A549 (cell line): ENCODE measurements around the gene CAMTA1. TPM values are rescaled to one million over a fixed set of nuclear protein-coding genes. Genes with fewer than 3 reads are reported as not detected.

Experiments used
- ATAC-seq, 2 experiments: fragments of 200-7000 bp in 1 of 2; fragments of >200 bp in 1 of 2; cut with Nextera tagmentation in 1 of 2; cut with Tn5 transposase in 1 of 2; 3 replicates each; pipeline versions ENCODE4 v1.8.0 to v1.9.1; 2018 to 2020; ENCODE audit warnings: mild to moderate bottlenecking in 1 of 2, moderate library complexity in 1 of 2
- CTCF ChIA-PET: fragments of 300-600 bp; sonication (Branson Sonifier 250); formaldehyde crosslinking; extraction: SDS; loops from one replicate; lab custom pipeline; 2021; ENCODE audit warnings: antibody characterized with exemption, inconsistent platforms; lab: Yijun Ruan, JAX
- POLR2A ChIA-PET: fragments of 350-600 bp; formaldehyde crosslinking; extraction: SDS; loops from one replicate; lab custom pipeline; 2021; ENCODE audit warnings: antibody characterized with exemption, inconsistent platforms; lab: Yijun Ruan, JAX
- DNase-seq, 2 experiments: peaks; one replicate each; pipeline versions ENCODE4 v3.0.0 to v3.0.0-alpha.2; 2011 to 2016; ENCODE audit warnings: low read depth in 1 of 2, low spot score in 1 of 2
- FAIRE-seq: peaks from 2 replicates; lab custom pipeline; 2011; peaks lifted over from hg19 to GRCh38; lab: Jason Lieb, UNC
- H3K27ac ChIP-seq, 2 experiments: fragments of >200 bp; sonication (Bioruptor Twin); formaldehyde crosslinking; 3 replicates each; pipeline ENCODE4 v1.5.1; 2016 to 2017
- H3K4me1 ChIP-seq: fragments of >200 bp; sonication (Bioruptor Twin); formaldehyde crosslinking; 3 replicates; pipeline ENCODE4 v1.6.1; 2016
- H3K4me2 ChIP-seq: fragments of >200 bp; sonication (Bioruptor Twin); formaldehyde crosslinking; 3 replicates; pipeline ENCODE4 v1.6.1; 2016
- H3K4me3 ChIP-seq: fragments of >200 bp; sonication (Bioruptor Twin); formaldehyde crosslinking; 3 replicates; pipeline ENCODE4 v1.5.1; 2016
- H3K9me3 ChIP-seq: fragments of >200 bp; sonication (Bioruptor Twin); formaldehyde crosslinking; 3 replicates; pipeline ENCODE4 v1.6.1; 2016
- ATOH8 ChIP-seq: fragments of 250-450 bp; sonication (Bioruptor Pico); IDR thresholded peaks from 2 replicates; pipeline ENCODE4 v1.5.0; 2020; ENCODE audit warnings: low read depth, mild to moderate bottlenecking, moderate library complexity
- BCL3 ChIP-seq: fragments of >200 bp; sonication (Bioruptor Twin); formaldehyde crosslinking; IDR thresholded peaks from 3 replicates; pipeline ENCODE4 v1.6.1; 2016
- BHLHE40 ChIP-seq: IDR thresholded peaks from 2 replicates; pipeline ENCODE4 v1.6.1; 2012; ENCODE audit warnings: low read depth, low read length, inconsistent platforms
- CBX8 ChIP-seq: fragments of 200-600 bp; sonication (generic); IDR thresholded peaks from 2 replicates; pipeline ENCODE4 v1.6.1; 2016
- E2F6 ChIP-seq: IDR thresholded peaks from 2 replicates; pipeline ENCODE4 v1.6.1; 2012; ENCODE audit warnings: low read depth, borderline replicate concordance
- KDM1A ChIP-seq: fragments of 200-600 bp; sonication (generic); IDR thresholded peaks from 2 replicates; pipeline ENCODE4 v1.6.1; 2016; ENCODE audit warnings: low read depth, mild to moderate bottlenecking
- KDM5A ChIP-seq: fragments of 200-600 bp; sonication (generic); IDR thresholded peaks from 2 replicates; pipeline ENCODE4 v1.6.1; 2016; ENCODE audit warnings: antibody characterized with exemption, mild to moderate bottlenecking
- MAFK ChIP-seq: fragments of 450-650 bp; IDR thresholded peaks from 2 replicates; pipeline ENCODE4 v1.6.1; 2014; ENCODE audit not compliant: partially characterized antibody
- MYC ChIP-seq: IDR thresholded peaks from 2 replicates; pipeline ENCODE4 v1.6.1; 2012; ENCODE audit warnings: mild to moderate bottlenecking, inconsistent platforms, low read length, improper control_type of control experiment, borderline replicate concordance
- NFE2L2 ChIP-seq: fragments of 150-350 bp; conservative IDR thresholded peaks from 2 replicates; pipeline ENCODE4 v1.6.1; 2014; ENCODE audit warnings: low read length
- POLR2AphosphoS2 ChIP-seq: conservative IDR thresholded peaks from 2 replicates; pipeline ENCODE4 v1.6.1; 2012; ENCODE audit warnings: low read length, improper control_type of control experiment, inconsistent platforms
- RAD21 ChIP-seq, 2 experiments: fragments of >200 bp in 1 of 2; sonication (Bioruptor Twin) in 1 of 2; formaldehyde crosslinking in 1 of 2; IDR thresholded peaks in 1 of 2; conservative IDR thresholded peaks in 1 of 2; 2 replicates in 1 of 2; 3 replicates in 1 of 2; pipeline ENCODE4 v1.6.1; 2012 to 2018; ENCODE audit warnings: inconsistent platforms in 1 of 2
- REST ChIP-seq: fragments of 200-600 bp; sonication (generic); IDR thresholded peaks from 2 replicates; pipeline ENCODE4 v1.6.1; 2016; ENCODE audit warnings: antibody characterized with exemption, mild to moderate bottlenecking, moderate library complexity
- RFX5 ChIP-seq: fragments of 450-650 bp; IDR thresholded peaks from 2 replicates; pipeline ENCODE4 v1.7.1; 2014; ENCODE audit warnings: antibody characterized with exemption, mild to moderate bottlenecking, moderate library complexity
- RNF2 ChIP-seq: fragments of 200-600 bp; sonication (generic); IDR thresholded peaks from 2 replicates; pipeline ENCODE4 v1.6.1; 2016; ENCODE audit warnings: low read depth, mild to moderate bottlenecking, antibody characterized with exemption, moderate library complexity, borderline replicate concordance
- SMC3 ChIP-seq: fragments of >200 bp; sonication (Bioruptor Twin); formaldehyde crosslinking; IDR thresholded peaks from 3 replicates; pipeline ENCODE4 v1.6.1; 2018; ENCODE audit warnings: inconsistent platforms
- SREBF2 ChIP-seq: fragments of 450-650 bp; IDR thresholded peaks from 2 replicates; pipeline ENCODE4 v1.6.1; 2014; ENCODE audit warnings: mild to moderate bottlenecking, moderate library complexity
- WGBS: methylation state at CpG from one replicate; pipeline ENCODE4 v1.1.6; 2017; ENCODE audit errors: missing lambda C conversion rate; 5-methylcytosine and 5-hydroxymethylcytosine counted together
- polyA plus RNA-seq, 4 experiments: library from polyadenylated mRNA; depleted of rRNA in 3 of 4; stranded (reverse); fragments of >200 nt; fragmentation: RNase III in 1 of 4; extraction: RNeasy Plus Mini Kit Qiagen cat#74134 plus additional on column Dnase treatment in 1 of 4; gene quantifications; 2 replicates in 3 of 4; 3 replicates in 1 of 4; pipeline ENCODE4 v1.2.3, GENCODE V29; 2011 to 2017

CAMTA1 gene
- polyA plus RNA-seq, 2 of the 4 experiments (the other 2 are of a cell fraction), result 58.8 to 75.0 TPM

GRCh38 chr1:7501084-7501491, 715.8 kb downstream of the CAMTA1 start:
- Histone ChIP-seq H3K4me2 (no peak overlapping the region), H3K9me3 (no peaks in the 10 kb centered on the region)
- 79% methylated on average over 7 of the region's 10 CpGs for WGBS
- ATAC-seq, result no peak
- TF ChIP-seq KDM1A (no peak), MAFK (peak; percentile 70), MYC (no peak)
- TF ChIP-seq, all 56 proteins: peak for 1
- DNase-seq (no peak), FAIRE-seq (no peak)
- ChIA-PET POLR2A (no interaction called here), CTCF (interaction anchor here (0.9 kb wide), 1 partner anchor 9 kb away, joined by 3 read pairs; no protein-coding TSS in a partner anchor)
- H3K4me1 ChIP-seq, result no peaks in the 10 kb centered on the region
- no peak overlapping the region for H3K27ac ChIP-seq
- H3K4me3 ChIP-seq, result no peak overlapping the region

GRCh38 chr1:7501723-7502603, 716.7 kb downstream of the CAMTA1 start:
- DNase-seq (no peak), ATAC-seq (no peak), FAIRE-seq (no peak)
- Histone ChIP-seq H3K4me1 (no peaks in the 10 kb centered on the region), H3K4me2 (no peak overlapping the region), H3K27ac (no peak overlapping the region), H3K9me3 (no peaks in the 10 kb centered on the region), H3K4me3 (no peak overlapping the region)
- 70% methylated on average over 10 of the region's 15 CpGs for WGBS
- ChIA-PET POLR2A (no interaction called here), CTCF (interaction anchor here (0.9 kb wide), 1 partner anchor 10 kb away, joined by 3 read pairs; no protein-coding TSS in a partner anchor)
- TF ChIP-seq ATOH8 (no peak), E2F6 (no peak), CBX8 (no peak), POLR2AphosphoS2 (no peak), BCL3 (no peak)

- H3K9me3 ChIP-seq, result no peaks in the 10 kb centered on the region
- FAIRE-seq, result no peak
- H3K4me1 ChIP-seq, result peaks cover 7% of the 10 kb centered on the region; the same call in 2 of the 3 replicates
Observed at GRCh38 chr1:7503691-7504437, 718.6 kb downstream of the CAMTA1 start.

More at GRCh38 chr1:7503691-7504437, 718.6 kb downstream of the CAMTA1 start:
- ChIA-PET CTCF (no interaction called here), POLR2A (no interaction called here)
- 75% methylated on average over 4 of the region's 18 CpGs for WGBS
- ATAC-seq, result no peak
- Histone ChIP-seq H3K4me2 (no peak overlapping the region), H3K4me3 (no peak overlapping the region)
- DNase-seq, result no peak
- TF ChIP-seq KDM1A (no peak), SMC3 (no peak), NFE2L2 (no peak), RNF2 (no peak), RFX5 (no peak), BHLHE40 (no peak), KDM5A (no peak), REST (no peak), MYC (no peak), RAD21 (conservative IDR thresholded peaks at IDR 0.05 in 1 of 2, IDR thresholded peaks at IDR 0.05 in 1 of 2) (no peak), CBX8 (no peak), POLR2AphosphoS2 (no peak), SREBF2 (no peak)
- TF ChIP-seq, all 56 proteins: peak for 0
- H3K27ac ChIP-seq, result no peak overlapping the region
